ENCODE results near the gene LYPD6B.

LYPD6B gene

GRCh38 chr2:149038442-149039212 lies at the start of gene LYPD6B:
Gene LYPD6B, plus strand, starts transcription at chr2:149038699. Its CDS starts 92,250 bp downstream, at chr2:149130949.
- no peak for FAIRE-seq

DNA sequence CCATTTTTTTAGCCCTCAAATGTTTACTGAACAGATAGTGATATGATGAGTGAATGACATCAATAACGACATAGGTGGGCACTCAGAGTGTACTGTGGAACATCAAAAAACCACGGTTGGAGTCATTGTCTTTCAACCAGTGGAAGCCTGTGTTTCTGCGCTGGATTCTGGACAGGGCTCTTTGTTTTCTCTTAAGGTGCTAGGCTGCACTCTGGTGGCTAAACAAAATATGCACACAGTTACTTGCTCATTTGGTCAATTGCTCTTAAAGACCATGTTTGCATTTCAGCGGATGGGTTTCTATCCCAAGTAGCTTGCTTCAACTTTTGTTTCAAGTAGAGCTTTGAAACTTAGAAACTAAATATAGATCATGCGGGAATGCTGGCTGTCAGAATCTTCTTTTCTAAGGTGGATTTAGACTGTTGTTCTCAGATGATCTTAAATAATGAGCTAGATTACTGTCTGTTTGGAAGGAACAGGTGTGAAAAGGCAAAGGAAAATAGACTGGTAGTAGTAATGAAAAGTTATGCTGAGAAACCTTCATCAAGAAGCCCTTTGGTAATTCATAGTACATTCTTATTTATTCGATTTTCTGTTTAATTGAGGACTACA lies 48.5 kb upstream of the LYPD6B start:
- FAIRE-seq = peak; percentile 92

GRCh38 chr2:148990968-148991367 lies 47.5 kb upstream of the LYPD6B start:
- no peak for FAIRE-seq

DNA sequence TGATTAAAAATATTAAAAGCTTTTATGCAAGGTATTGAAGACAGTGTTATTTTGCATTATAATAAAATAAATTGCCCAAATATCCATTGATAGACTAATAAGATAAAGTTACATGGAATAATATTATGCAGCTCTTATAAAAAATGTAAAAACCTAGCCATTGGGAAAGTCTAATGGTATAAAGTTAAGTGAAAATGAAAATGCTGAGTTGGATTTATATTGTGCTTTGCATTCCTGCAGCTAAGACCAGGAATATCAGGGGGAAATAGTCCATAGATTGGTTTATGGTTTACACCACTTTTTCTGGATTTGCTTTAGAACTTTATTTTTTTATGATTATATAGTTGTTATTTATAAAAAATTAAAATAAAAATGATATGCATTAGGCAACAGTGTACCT lies 46.1 kb upstream of the LYPD6B start:
- FAIRE-seq = no peak

DNA sequence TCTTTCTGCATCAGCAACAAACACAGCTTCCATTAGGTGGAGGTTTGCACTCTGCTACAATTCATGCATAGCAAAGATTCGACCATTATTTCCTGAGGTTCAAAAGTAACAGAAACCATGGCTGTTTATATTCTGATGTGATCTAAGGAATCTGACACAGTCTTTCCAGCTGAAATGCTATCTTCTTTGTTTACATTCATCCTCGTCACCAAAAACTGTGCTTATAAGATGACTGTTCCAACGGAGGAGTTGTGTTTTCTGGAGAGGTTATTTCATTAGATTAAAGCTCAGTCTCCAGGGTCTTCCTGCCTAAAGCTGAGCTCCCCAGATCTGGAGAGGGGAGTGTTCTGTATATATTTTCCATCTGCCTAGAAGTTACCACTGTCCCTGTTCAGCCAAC lies 45.1 kb upstream of the LYPD6B start:
- no peak for FAIRE-seq

DNA sequence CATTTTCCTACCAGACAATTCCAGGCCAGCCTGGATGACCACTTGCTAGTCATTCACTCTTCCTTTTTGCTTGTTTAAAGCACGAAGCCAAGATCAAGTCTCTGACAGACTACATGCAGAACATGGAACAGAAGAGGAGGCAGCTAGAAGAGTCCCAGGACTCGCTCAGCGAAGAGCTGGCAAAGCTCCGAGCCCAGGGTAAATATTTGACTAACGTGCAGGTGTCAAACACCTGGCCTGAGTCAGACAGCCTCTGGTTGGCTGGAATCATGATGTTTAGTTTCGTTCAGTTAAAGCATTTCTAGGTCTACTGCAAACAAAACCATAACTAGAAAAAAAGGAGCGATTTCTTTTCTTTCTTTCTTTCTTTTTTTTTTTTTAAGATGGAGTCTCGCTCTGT lies 44.2 kb upstream of the LYPD6B start:
- FAIRE-seq = no peak

DNA sequence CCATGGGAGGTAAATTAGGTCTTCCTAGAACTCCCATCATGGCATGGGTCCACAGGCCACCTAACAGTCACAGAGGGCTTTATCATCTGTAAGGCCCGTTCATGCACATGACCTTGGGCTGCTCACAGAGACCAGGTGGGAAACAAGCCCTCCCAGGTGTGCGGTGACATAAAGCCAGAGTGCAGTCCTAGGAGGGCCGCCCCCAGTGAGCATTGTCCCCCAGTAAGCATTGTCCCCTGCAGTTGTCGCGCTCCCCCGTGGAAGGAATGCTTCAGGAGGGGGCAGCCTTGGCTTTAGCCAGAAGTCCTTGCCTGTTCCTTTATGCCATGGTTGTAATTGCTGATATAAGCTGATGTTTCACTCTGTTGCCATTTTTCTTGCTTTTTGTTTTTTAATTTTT lies 41.7 kb upstream of the LYPD6B start:
- FAIRE-seq = no peak

DNA sequence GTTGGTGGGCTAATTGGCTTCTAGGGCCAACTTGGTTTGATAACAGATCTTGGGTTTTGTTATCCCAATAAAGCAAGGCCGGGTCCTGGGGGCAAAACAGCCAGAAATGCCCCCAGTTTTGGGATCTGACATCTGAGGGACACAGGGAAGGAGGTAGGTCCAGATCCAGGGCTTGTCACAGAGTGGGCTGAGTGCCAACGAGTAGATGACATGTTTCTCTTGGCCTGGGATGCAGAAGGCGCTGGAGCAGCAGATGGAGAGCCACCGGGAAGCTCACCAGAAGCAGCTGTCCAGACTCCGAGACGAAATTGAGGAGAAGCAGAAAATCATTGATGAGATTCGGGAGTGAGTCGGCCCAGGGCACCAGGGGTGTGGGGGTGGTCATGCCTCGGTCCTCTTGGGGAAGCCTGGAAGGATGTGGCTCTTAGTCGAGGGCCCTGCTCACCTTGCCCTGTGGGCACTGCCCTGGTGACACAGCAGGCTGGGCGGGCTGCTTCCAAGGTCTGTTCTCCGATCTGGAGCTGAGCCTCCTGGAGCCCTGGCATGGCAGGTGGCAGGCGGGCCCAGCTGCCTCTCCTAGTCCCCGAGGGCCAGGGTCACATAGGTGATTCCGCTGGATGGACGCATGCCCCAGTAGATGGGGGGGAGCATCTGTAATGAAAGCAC lies 40.2 kb upstream of the LYPD6B start:
- no peak for FAIRE-seq

- FAIRE-seq = no peak
Observed at GRCh38 chr2:148998831-148999200, 39.7 kb upstream of the LYPD6B start.

DNA sequence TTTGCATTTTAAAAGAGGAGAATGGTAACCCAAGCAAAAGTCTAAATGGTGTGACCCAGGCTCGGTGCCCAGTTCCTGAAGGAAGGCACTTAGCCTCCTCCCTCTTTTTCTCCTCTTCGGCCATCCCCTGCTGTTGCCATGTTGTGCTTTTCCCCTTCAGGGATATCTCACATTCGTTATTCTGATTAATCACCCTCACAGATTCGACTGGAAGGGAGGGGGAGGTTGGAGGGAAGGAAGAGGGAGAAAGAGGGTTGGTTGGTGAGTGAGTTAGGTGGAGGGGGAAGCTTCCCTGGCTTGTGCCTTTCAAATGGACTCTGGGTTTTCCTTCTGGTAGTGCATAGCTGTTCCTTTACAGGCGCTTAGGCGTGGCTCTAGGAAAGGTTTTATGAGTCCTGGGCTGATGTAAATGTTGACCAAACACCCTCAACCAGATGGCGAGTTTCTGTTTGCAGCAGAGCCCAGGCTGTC lies 39.0 kb upstream of the LYPD6B start:
- no peak for FAIRE-seq

- FAIRE-seq = no peak
Observed at GRCh38 chr2:149000158-149000938, 38.2 kb upstream of the LYPD6B start.

- FAIRE-seq = no peak
Observed at GRCh38 chr2:149001496-149001895, 37.0 kb upstream of the LYPD6B start.

GRCh38 chr2:149002378-149002890 lies 36.1 kb upstream of the LYPD6B start:
- no peak for FAIRE-seq

DNA sequence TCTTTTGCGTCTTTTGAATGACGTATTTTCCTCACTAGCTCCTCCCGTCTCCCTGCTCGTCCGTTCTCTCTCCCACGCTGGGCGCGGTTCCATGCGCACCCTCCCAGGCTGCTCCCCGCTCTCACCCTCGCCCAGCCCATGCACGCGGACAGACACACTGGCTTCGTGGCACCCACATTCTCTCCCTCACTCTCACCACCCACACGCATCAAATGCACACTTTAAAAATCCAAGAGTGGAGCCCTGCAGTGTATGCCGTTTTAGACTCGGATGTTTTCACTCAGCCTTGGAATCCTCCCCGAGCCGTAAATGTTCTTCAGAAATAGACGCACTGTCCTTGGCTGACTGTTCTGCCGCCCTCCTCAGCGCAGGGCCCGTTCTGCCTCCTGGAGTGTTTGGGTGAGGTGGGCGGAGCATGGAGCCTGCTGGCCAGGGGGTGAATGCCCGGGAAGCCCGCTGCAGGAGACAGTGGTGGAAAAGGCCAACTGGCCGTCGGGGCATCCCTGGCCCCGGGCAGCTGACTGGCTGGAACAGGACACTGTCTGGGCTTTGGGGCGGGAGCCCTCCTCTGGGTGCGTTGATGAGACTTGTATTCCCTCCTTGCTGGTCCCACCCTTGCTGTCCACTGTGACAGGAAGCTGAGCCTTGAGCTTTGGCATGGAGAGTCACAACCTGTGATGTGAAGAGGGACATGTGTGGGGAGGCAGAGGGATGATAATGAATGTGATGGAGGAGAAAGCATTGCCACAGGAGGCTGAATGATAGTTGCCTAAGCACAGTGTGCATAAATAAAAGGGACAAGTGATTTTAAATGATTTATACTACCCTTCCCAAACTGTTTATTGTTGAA lies 35.4 kb upstream of the LYPD6B start:
- no peak for FAIRE-seq

DNA sequence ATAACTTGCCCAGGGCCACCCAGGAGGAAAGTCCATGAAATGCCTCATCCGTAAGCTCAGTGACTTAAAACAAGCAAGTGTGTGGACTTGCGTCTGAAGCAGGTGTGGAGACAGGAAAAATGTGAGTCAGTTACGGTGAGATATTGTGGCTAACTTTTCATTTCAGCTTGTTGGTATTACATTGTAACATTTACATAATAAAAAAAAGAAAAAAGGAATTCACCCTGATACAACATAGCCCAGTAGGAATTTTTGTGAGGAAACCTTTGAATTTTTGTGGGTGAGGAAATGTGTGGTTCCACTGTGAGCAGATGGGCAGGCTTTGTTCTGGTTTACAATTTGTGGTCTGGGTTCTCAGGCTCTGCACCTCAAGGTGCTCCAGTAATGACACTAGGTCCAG lies 33.7 kb upstream of the LYPD6B start:
- no peak for FAIRE-seq

GRCh38 chr2:149005471-149006077 lies 32.9 kb upstream of the LYPD6B start:
- no peak for FAIRE-seq

- FAIRE-seq = no peak
Observed at GRCh38 chr2:149006883-149007543, 31.5 kb upstream of the LYPD6B start.

DNA sequence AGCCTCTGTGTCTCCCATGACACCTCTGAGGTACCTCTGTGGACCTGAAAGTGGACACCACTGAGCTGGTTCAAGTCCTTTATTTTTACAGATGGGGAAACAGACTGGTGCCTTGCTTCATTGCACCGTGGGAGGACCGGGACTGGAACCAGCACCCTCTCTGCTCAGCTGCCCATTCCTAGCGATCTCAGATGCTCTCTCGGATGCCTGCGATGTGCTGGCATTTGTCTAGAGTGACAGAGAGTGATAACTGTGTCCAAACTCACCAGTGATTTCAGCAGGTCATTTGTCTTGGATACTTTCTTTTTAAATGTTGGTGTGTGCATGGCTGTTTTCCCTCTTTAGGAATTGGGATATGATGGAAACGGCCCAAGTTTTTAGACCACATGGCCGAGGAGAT lies 30.1 kb upstream of the LYPD6B start:
- no peak for FAIRE-seq

DNA sequence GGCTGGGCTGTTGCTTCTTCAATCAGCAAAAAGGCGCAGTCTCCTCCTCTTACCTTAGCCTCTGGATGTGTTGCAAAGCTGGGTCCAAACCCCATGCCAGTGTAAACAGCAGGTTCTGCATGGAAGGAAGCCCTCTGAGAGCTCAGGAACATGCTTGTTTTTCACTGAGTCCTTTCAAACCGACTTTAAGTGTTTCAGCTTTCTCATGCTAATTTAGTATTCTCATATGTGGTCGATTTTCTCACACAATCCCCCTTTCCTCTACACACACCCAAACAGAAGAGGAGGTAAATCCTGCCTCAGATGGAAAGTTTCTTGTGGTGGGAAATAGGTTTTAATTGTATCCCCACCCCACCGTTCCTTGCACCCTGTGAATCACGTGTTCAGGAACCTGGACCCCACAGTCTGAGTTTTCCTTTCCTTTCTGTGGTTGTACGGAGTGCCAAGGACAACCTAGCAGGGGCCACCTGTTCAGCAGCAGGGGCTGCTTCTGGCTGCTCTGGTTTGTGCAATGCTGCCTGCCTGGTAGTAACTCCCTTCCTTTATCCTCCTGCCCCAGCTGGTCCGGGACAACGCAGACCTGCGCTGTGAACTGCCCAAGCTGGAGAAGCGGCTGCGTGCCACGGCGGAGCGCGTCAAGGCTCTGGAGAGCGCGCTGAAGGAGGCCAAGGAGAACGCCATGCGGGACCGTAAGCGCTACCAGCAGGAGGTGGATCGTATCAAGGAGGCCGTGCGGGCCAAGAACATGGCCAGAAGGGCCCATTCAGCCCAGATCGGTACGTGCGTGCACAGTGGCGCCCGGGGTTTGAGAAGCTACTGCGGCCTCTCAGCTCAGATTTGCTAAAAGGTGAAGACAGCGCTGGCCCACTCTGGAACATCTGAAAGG lies 28.7 kb upstream of the LYPD6B start:
- FAIRE-seq = no peak

DNA sequence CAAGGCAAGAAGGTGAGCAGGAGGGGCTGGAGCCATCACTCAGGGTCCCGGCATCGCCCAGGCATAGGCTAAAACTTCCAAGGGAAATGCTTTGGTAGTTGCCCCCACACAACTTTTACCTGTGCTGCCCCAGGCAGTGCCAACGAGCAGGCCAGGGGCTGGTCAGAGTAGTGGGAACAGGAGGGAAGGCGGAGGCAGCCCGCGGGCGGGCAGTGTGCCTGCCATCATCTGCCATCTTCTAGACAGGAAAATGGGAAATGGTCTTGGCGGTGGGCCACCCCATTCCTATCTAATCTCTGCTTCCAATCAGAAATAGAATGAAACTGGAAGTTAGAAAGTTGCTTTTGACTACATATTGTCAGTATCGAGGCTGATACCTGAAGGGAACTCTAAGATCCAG lies 26.0 kb upstream of the LYPD6B start:
- FAIRE-seq = no peak

Measured in G401.6 (cell line).